ENCODE results near the gene TRPM3. TPM values are rescaled to one million over a fixed set of nuclear protein-coding genes. Genes with fewer than 3 reads are reported as not detected.

The TRPM3 gene
- total and polyA plus RNA-seq, 2 of the 8 experiments (the other 6 are each of a cell fraction or from before 2014, with no cell fraction given), result 2.4 to 10.9 TPM

- no peak for TF ChIP-seq CHD7 (IDR thresholded peaks at IDR 0.05; ENCODE audit: insufficient replicate concordance, low read length)
- no peak for TF ChIP-seq GTF2F1 (IDR thresholded peaks at IDR 0.05; ENCODE audit: borderline replicate concordance, low read depth, low read length)
- no peak for TF ChIP-seq CBX5 (IDR thresholded peaks at IDR 0.05; ENCODE audit: low read depth, low read length)
- TF ChIP-seq FOSL1 (IDR thresholded peaks at IDR 0.05; ENCODE audit: insufficient read depth, low read depth, low read length), result no peak
- TF ChIP-seq BCL11A (IDR thresholded peaks at IDR 0.05; ENCODE audit: low read depth in 2 of 2, low read length in 2 of 2), result no peak
- TF ChIP-seq KDM5A (IDR thresholded peaks at IDR 0.05; ENCODE audit: low read length), result no peak
- TF ChIP-seq TAF7 (optimal IDR thresholded peaks at IDR 0.05; ENCODE audit: borderline replicate concordance, low read depth, low read length), result no peak
- TF ChIP-seq NRF1 (IDR thresholded peaks at IDR 0.05; ENCODE audit: low read depth, low read length), result no peak
- no peak for TF ChIP-seq RAD21 (IDR thresholded peaks at IDR 0.05 in 1 of 2, conservative IDR thresholded peaks at IDR 0.05 in 1 of 2; ENCODE audit: low read depth in 2 of 2, low read length in 2 of 2)
- no peak for TF ChIP-seq TBP (IDR thresholded peaks at IDR 0.05; ENCODE audit: low read depth, low read length)
- no peak for TF ChIP-seq HDAC2 (IDR thresholded peaks at IDR 0.05; ENCODE audit: borderline replicate concordance in 1 of 2, low read depth in 2 of 2, low read length in 2 of 2)
- no peak for TF ChIP-seq BRCA1 (IDR thresholded peaks at IDR 0.05; ENCODE audit: low read depth, low read length)
These were observed 84.9 kb downstream of the TRPM3 start (continued) for GRCh38 chr9:71036501-71036900.

All from H1 (cell line).